ENCODE data around the gene CCDC91.
"Not testable (repeated sequence)": the region's sequence is repeated elsewhere in the genome, so short reads cannot be mapped to it uniquely, and the experiment has no call there.

CCDC91 gene

DNA sequence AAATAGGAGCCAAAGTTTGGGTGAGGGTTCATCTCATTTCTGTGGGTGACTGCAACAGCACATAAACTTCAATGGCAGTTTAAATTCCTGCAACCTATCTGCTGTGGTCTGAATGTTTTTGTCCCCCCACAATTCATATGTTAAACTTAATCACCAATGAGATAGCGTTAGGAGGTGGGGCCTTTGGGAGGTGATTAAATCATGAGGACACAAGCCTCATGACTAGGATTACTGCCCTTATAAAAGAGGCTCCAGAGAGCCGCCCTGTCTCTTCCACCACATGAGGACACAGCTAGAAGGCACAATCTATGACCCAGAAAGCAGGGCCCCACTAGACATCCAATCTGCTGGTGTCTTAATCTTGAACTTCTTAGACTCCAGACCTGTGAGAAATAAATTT lies 3.8 kb upstream of the CCDC91 start:
- no peak for DNase-seq

- DNase-seq: no peak
Observed at GRCh38 chr12:28189784-28190320, 404 bp upstream of the CCDC91 start.

GRCh38 chr12:28191051-28192048 lies 1.1 kb downstream of the CCDC91 start:
- DNase-seq: no peak

- no peak for DNase-seq
Observed at GRCh38 chr12:28192125-28192524, 1.9 kb downstream of the CCDC91 start.

DNA sequence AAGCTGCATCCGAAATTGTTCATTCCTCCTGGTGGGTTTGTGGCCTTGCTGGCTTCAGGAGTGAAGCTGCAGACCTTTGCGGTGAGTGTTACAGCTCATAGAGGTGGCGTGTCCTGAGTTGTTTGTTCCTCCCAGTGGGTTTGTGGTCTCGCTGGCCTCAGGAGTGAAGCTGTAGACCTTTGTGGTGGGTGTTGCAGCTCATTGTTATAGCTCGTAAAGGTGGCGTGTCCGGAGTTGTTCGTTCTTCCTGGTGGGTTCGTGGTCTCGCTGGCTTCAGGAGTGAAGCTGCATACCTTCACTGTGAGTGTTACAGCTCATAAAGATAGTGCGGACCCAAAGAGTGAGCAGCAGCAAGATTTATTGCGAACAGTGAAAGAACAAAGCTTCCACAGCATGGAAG lies 4.4 kb downstream of the CCDC91 start:
- not testable (repeated sequence) for DNase-seq

DNA sequence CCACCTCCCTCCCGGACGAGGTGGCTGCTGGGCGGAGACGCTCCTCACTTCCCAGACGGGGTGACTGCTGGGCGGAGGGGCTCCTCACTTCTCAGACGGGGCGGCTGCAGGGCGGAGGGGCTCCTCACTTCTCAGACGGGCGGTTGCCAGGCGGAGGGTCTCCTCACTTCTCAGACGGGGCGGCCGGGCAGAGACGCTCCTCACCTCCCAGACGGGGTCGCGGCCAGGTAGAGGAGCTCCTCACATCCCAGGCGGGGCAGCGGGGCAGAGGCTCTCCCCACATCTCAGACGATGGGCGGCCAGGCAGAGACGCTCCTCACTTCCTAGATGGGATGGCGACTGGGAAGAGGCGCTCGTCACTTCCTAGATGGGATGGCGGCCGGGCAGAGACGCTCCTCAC lies 10.9 kb downstream of the CCDC91 start:
- DNase-seq: not testable (repeated sequence)

DNA sequence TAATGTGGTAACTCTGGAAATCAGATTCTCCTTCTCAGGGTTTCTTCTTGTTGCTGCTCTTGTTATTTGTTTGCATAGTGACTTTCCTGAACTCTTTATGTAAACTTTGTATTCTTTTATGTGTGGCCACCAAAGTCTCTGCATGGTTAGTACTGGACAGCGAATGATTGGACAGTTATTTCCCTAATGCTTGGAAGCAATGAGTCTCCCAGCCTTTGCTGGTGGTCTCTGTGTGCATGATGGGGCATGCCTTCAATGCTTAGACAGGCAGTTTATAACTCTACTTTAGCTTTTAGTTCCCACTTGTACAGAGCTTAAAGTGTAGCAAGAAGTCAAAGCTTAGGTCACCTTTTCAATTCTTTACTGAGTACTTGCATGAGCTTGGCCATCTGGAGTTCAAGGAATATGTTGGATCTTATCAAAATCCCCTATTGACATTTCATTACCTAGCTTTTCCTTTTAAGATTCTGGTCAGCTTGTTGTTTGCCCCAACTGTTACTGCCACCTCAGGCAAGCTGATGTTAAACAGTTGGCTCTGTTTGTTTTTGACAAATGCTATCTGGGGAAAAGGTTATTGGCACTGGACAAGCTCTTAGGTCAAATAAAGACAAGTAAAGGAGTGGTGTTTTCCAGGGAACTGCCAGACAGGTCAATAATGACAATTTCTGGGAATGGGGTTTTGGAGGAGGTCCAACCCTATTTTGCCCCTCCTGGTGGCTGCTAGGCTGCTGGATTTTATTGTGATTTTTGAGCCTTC lies 12.3 kb downstream of the CCDC91 start:
- no peak for DNase-seq

GRCh38 chr12:28209782-28210181 lies 19.5 kb downstream of the CCDC91 start:
- no peak for DNase-seq

DNA sequence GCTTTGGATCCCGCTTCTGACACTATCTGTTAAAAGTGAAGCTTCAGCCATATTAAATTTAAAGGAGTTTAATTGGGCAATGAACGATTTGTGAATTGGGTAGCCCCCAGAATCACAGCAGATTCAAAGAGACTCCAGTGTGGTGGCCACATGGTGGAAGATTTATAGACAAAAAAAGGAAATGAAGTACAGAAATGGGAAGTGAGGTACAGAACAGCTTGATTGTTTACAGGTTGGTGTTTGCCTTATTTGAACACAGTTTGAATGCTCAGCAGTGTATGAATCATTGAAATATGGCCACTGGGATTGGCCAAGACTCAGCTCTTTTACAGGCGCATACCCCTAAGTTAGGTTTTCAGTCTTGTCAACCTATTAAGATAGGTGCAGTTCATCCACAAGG lies 21.9 kb downstream of the CCDC91 start:
- no peak for DNase-seq

GRCh38 chr12:28215021-28215420 lies 24.8 kb downstream of the CCDC91 start:
- no peak for DNase-seq

GRCh38 chr12:28216016-28216415 lies 25.8 kb downstream of the CCDC91 start:
- DNase-seq: no peak

GRCh38 chr12:28217805-28218204 lies 27.5 kb downstream of the CCDC91 start:
- no peak for DNase-seq

DNA sequence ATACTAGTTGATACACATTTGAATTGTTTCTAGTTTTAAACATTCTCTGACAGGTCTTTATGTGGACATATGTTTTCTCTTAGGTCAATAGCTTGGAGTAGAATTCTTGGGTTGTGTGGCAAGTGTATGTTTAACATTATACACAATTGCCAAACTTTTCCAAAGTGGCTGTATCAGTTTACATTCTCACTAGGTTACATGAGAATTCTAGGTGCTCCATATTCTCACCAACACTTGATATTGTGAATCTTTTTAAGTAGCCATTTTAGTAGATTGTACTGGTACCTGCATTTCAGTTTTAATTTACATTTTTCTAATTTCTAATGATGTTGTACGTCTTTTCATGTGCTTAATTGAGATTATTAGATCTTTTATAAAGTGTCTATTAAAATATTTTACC lies 28.6 kb downstream of the CCDC91 start:
- DNase-seq: no peak

DNA sequence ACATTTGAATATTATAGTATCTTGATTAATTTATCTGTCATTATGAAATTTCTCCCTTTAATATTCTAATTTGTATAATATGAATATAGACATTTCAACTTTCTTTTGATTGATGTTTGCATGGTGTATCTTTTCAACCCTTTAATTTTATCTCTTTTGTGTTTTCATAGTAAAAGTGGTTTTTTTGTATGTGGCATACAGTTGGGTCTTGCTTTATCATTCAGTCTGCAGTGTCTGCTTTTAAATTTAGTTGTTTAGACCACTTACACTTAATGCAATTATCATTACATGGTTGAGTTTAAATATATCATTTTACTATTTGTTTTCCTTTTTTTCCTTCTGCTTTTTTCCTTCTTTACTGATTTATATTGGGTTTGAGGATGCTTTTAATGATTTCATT lies 29.6 kb downstream of the CCDC91 start:
- no peak for DNase-seq

DNA sequence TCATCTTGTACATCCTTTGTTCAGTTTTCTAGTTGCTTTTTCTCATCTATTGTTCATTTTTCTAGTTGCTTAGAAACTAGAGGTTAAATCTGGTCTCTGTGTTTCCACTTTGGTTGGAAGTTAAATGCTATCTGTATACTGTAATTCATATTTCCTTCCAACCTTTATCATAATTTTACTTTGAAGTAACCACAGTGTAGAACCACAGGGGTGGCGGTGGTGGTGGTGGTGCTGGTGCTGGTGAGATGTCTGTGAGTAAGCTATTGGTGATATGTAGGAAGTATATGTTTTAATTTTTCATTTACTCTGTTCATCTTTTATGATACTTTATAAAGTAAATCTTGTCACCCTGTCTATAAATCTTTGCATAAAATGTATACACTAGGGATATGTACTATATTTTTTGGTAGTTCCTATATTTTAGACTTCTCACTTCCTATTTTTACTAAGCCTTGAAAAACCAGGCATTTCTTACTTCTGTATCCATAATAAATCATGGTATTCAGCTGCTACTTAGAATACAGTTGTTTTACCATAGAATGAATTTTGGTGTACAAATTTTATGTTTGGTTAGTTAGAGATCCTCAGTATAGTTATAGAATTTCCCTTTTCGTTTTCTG lies 31.9 kb downstream of the CCDC91 start:
- DNase-seq: no peak

- no peak for DNase-seq
Observed at GRCh38 chr12:28223025-28223554, 32.8 kb downstream of the CCDC91 start.

DNA sequence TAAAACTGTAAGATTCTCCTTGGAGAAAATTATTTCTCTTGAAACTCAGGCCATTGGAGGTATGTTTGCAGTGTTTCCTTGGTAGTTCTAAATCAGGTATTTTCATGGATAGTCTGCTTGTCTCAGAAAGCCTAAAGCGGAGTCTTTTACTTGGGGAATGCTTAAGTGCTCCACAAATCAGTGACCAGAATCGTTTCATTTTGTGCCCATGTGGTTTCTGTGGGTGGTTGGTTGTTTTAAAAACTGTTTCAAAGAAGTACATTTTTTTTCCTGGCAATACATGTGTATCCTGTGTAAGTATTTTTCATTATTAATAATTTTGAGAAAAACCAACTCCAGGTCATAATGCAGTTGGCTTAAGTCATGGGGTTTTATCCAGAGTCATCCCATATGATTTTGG lies 33.6 kb downstream of the CCDC91 start:
- DNase-seq: no peak

DNA sequence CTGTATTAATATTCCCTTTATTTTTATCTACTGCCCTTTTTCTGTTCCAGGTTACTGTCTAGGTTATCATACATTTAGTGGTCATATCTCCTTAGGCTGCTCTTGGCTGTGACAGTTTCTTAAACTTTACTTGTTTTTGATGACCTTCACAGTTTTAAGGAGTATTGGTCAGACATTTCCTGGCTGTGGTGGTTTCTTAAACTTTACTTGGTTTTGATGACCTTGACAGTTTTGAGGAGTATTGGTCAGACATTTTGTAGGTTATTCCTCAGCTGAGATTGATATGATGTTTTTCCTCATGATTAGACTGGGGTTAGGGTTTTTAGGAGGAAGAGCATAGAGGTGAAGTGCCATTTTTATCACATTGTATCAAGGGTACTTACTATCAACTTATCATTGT lies 36.4 kb downstream of the CCDC91 start:
- no peak for DNase-seq

GRCh38 chr12:28227251-28227650 lies 37.0 kb downstream of the CCDC91 start:
- DNase-seq: no peak

- DNase-seq: no peak
Observed at GRCh38 chr12:28231248-28231647, 41.0 kb downstream of the CCDC91 start.

DNA sequence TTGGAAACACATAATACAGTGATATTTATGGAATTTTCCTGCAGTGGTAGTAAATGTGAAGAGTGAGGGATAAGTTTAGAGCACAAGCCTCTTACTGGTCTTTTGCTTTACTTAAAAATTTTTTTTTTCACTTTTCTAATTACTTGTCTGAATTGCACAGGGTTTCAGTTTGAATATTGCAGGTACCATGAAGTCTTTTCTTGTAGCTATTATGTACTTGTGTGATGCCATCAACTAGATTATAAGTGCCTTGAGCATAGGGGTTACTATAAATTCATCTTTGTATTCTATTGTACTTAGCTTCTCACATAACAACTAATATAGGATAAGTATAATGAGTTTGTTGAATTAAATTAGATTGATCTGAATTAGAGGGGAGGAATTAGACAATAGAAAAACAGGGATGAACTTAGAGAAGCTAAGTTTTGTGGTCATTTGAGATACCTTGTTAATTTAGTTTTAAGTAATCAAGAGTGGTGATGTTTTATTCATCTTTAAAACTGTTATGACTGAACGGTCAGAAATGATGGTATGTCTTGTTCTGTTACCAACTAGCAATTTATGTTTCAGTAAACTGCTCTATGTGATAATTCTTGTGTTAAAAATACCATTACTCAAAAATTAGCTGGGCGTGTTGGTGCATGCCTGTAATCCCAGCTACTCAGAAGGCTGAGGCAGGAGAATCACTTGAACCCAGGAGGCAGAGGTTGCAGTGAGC lies 42.1 kb downstream of the CCDC91 start:
- no peak for DNase-seq

DNA sequence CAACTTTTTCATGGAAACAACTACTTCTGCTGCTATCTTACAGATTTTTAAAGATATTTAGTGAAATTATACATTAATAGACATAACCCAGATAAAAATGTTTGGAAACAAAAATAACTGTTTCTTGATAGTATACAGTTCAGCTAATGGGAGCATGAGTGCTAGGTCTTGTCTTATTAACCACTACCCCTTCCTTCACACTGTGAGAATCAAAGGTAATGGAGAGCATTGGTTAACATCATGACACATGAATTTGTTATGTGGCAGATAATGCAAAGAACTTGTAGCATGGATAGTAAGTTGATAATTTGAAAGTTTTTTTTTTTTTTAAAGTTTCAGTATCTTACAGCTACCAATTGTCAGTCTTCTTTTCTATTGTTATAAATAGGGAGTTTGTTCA lies 44.2 kb downstream of the CCDC91 start:
- no peak for DNase-seq

Measured in NCI-H510A (cell line).